ENCODE data around the gene MAP2K5. TPM values are rescaled to one million over a fixed set of nuclear protein-coding genes. Genes with fewer than 3 reads are reported as not detected.

MAP2K5 gene
- total RNA-seq, 1 donor from 2014 or later = 29.0 TPM

- H3K4me3 Mint-ChIP-seq (ENCODE audit: unreplicated experiment) = no peak overlapping the region
- TF ChIP-seq CTCF (IDR thresholded peaks at IDR 0.05; ENCODE audit: partially characterized antibody, unreplicated experiment) = no peak
- H3K9me3 Mint-ChIP-seq (ENCODE audit: unreplicated experiment) = no peaks in the 10 kb centered on the region
- peaks cover 35% of the 10 kb centered on the region for H3K4me1 Mint-ChIP-seq (ENCODE audit: low read depth, unreplicated experiment)
- no peak for DNase-seq
- no peak overlapping the region for H3K27ac Mint-ChIP-seq (ENCODE audit: unreplicated experiment)
- peaks cover 10% of the 10 kb centered on the region for H3K36me3 Mint-ChIP-seq (ENCODE audit: unreplicated experiment)
- no peaks in the 10 kb centered on the region for H3K27me3 Mint-ChIP-seq (ENCODE audit: unreplicated experiment)
Measured at GRCh38 chr15:67560320-67560719, 17.8 kb downstream of the MAP2K5 start.

- Mint-ChIP-seq H3K27ac (ENCODE audit: unreplicated experiment) (no peak overlapping the region), H3K36me3 (ENCODE audit: unreplicated experiment) (peaks cover 10% of the 10 kb centered on the region), H3K27me3 (ENCODE audit: unreplicated experiment) (no peaks in the 10 kb centered on the region), H3K9me3 (ENCODE audit: unreplicated experiment) (no peaks in the 10 kb centered on the region), H3K4me1 (ENCODE audit: low read depth, unreplicated experiment) (peaks cover 41% of the 10 kb centered on the region), H3K4me3 (ENCODE audit: unreplicated experiment) (no peak overlapping the region)
- DNase-seq = no peak
- no peak for TF ChIP-seq CTCF (IDR thresholded peaks at IDR 0.05; ENCODE audit: partially characterized antibody, unreplicated experiment)
Measured at GRCh38 chr15:67563092-67563491, 20.6 kb downstream of the MAP2K5 start.

GRCh38 chr15:67564021-67564967, 21.8 kb downstream of the MAP2K5 start:
- H3K27me3 Mint-ChIP-seq (ENCODE audit: unreplicated experiment) = no peaks in the 10 kb centered on the region
- peak overlapping the region; percentile 70 for H3K4me3 Mint-ChIP-seq (ENCODE audit: unreplicated experiment)
- no peaks in the 10 kb centered on the region for H3K36me3 Mint-ChIP-seq (ENCODE audit: unreplicated experiment)
- no peak for DNase-seq
- H3K4me1 Mint-ChIP-seq (ENCODE audit: low read depth, unreplicated experiment) = peaks cover 44% of the 10 kb centered on the region
- no peak for TF ChIP-seq CTCF (IDR thresholded peaks at IDR 0.05; ENCODE audit: partially characterized antibody, unreplicated experiment)
- no peaks in the 10 kb centered on the region for H3K9me3 Mint-ChIP-seq (ENCODE audit: unreplicated experiment)
- H3K27ac Mint-ChIP-seq (ENCODE audit: unreplicated experiment) = peak overlapping the region; percentile 76

GRCh38 chr15:67564968-67565345, 22.5 kb downstream of the MAP2K5 start:
- H3K9me3 Mint-ChIP-seq (ENCODE audit: unreplicated experiment) = no peaks in the 10 kb centered on the region
- no peaks in the 10 kb centered on the region for H3K27me3 Mint-ChIP-seq (ENCODE audit: unreplicated experiment)
- peak overlapping the region; percentile 76 for H3K27ac Mint-ChIP-seq (ENCODE audit: unreplicated experiment)
- peaks cover 46% of the 10 kb centered on the region for H3K4me1 Mint-ChIP-seq (ENCODE audit: low read depth, unreplicated experiment)
- peak overlapping the region; percentile 70 for H3K4me3 Mint-ChIP-seq (ENCODE audit: unreplicated experiment)
- no peaks in the 10 kb centered on the region for H3K36me3 Mint-ChIP-seq (ENCODE audit: unreplicated experiment)
- DNase-seq = no peak
- no peak for TF ChIP-seq CTCF (IDR thresholded peaks at IDR 0.05; ENCODE audit: partially characterized antibody, unreplicated experiment)

- Mint-ChIP-seq H3K9me3 (ENCODE audit: unreplicated experiment) (no peaks in the 10 kb centered on the region), H3K4me3 (ENCODE audit: unreplicated experiment) (no peak overlapping the region), H3K27me3 (ENCODE audit: unreplicated experiment) (no peaks in the 10 kb centered on the region), H3K36me3 (ENCODE audit: unreplicated experiment) (no peaks in the 10 kb centered on the region), H3K4me1 (ENCODE audit: low read depth, unreplicated experiment) (peaks cover 27% of the 10 kb centered on the region), H3K27ac (ENCODE audit: unreplicated experiment) (no peak overlapping the region)
- DNase-seq = no peak
- TF ChIP-seq CTCF (IDR thresholded peaks at IDR 0.05; ENCODE audit: partially characterized antibody, unreplicated experiment) = no peak
Measured at GRCh38 chr15:67569668-67570067, 27.2 kb downstream of the MAP2K5 start.
